GM15510 (cell line): Measurements from ENCODE around the gene DDHD1.

Experiments used
- POLR2A ChIP-seq: IDR thresholded peaks from 3 replicates; pipeline ENCODE4 v1.6.1; 2011; ENCODE audit warnings: borderline replicate concordance; ENCODE audit not compliant: insufficient read length; ENCODE audit errors: extremely low read depth

DDHD1 gene

DNA sequence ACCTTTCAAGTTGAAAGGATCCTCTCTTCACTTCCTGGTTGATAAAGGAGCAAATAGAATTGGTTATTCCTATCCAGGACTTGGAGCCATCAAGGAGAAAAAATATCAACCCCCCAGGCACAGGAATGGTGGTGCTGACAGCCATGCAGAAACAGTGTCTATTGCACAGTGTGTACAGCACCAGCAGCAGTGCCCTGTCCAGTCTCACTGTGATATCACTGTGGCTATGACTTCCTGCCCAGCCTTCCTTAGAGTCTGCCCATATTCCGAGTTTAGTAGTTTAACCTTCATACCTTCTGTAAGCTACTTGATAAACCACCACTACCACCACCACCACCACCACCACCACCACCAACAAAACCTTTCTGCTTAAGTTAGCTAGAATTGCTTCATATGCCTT lies 157.1 kb downstream of the DDHD1 start:
- no peak for TF ChIP-seq POLR2A

- no peak for TF ChIP-seq POLR2A
Measured at GRCh38 chr14:52992236-52992870, 160.8 kb downstream of the DDHD1 start.

DNA sequence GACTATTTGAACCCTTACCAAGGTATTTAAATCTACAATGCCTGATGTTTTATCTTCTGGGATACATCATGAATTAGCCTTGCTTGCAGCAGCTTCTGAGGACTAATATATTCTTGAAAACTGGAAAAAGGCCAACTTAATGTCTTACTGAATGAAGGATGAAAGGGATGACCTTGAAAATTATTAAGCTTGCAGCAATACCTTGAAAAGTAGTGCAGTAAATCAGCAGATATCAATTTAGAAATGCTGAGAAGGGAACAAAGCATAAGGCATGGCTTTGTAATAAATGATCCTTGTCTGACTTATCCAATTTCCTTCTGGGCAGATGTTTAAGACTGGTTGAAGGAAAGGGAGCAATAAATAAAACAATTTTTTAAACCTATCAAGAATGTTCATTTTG lies 165.0 kb downstream of the DDHD1 start:
- TF ChIP-seq POLR2A = no peak

GRCh38 chr14:52987514-52987913 lies 165.6 kb downstream of the DDHD1 start:
- TF ChIP-seq POLR2A = no peak

- TF ChIP-seq POLR2A = no peak
Measured at GRCh38 chr14:52987042-52987441, 166.1 kb downstream of the DDHD1 start.
